IMR-90 (cell line): ENCODE measurements around the gene PLB1. TPM values are rescaled to one million over a fixed set of nuclear protein-coding genes. Genes with fewer than 3 reads are reported as not detected.

Source experiments
- ATAC-seq: fragments of 200-7000 bp; cut with Tn5 transposase; 2 replicates; pipeline ENCODE4 v1.9.1; 2020; ENCODE audit warnings: low read depth, mild to moderate bottlenecking, moderate library complexity
- BruUV-seq: library from RNA; stranded (reverse); fragments of 400-500 nt; replicated peaks from 2 replicates; lab custom pipeline; 2021; lab: Mats Ljungman, UMichigan
- CTCF ChIA-PET: fragments of 300-600 bp; formaldehyde crosslinking; extraction: SDS; loops from one replicate; lab custom pipeline; 2021; ENCODE audit warnings: antibody characterized with exemption; lab: Yijun Ruan, JAX
- POLR2A ChIA-PET: fragments of 300-600 bp; sonication (Branson Sonifier 250); formaldehyde crosslinking; loops from one replicate; lab custom pipeline; 2022; ENCODE audit warnings: antibody characterized with exemption; ENCODE audit not compliant: unreplicated experiment; lab: Charles Lee
- DNase-seq: peaks from one replicate; pipeline ENCODE4 v3.0.0; 2013
- H2AFZ ChIP-seq: replicated peaks from 2 replicates; pipeline ENCODE3; 2013; ENCODE audit warnings: low read length, mild to moderate bottlenecking; ENCODE audit not compliant: poor library complexity
- H2AK5ac ChIP-seq: 2 replicates; pipeline ENCODE4 v1.6.1; 2013; ENCODE audit warnings: low read depth, low read length, inconsistent platforms
- H2AK9ac ChIP-seq: replicated peaks from 2 replicates; pipeline ENCODE3; 2013; ENCODE audit warnings: mild to moderate bottlenecking, low read depth, low read length, moderate library complexity; ENCODE audit not compliant: poor library complexity
- H2BK120ac ChIP-seq: 2 replicates; pipeline ENCODE4 v1.6.1; 2013; ENCODE audit warnings: low read depth, low read length, inconsistent platforms
- H2BK15ac ChIP-seq: 3 replicates; pipeline ENCODE4 v1.6.1; 2013; ENCODE audit warnings: low read depth, low read length, inconsistent platforms
- H2BK20ac ChIP-seq: 2 replicates; pipeline ENCODE4 v1.6.1; 2013; ENCODE audit warnings: low read depth, mild to moderate bottlenecking, inconsistent platforms, low read length, moderate library complexity
- H2BK5ac ChIP-seq: 2 replicates; pipeline ENCODE4 v1.6.1; 2013; ENCODE audit warnings: mild to moderate bottlenecking, low read depth, low read length, inconsistent platforms; ENCODE audit not compliant: poor library complexity, severe bottlenecking
- H3K14ac ChIP-seq: replicated peaks from 2 replicates; pipeline ENCODE4 v1.6.1; 2013; ENCODE audit warnings: low read depth, low read length, inconsistent platforms
- H3K18ac ChIP-seq: 2 replicates; pipeline ENCODE4 v1.6.1; 2013; ENCODE audit warnings: low read depth, low read length, control low read depth
- H3K23ac ChIP-seq: 2 replicates; pipeline ENCODE4 v1.6.1; 2013; ENCODE audit warnings: low read depth, low read length, inconsistent platforms
- H3K27ac ChIP-seq: 2 replicates; pipeline ENCODE4 v1.5.1; 2013; ENCODE audit warnings: mild to moderate bottlenecking, control low read depth, low read length; ENCODE audit not compliant: insufficient read depth
- H3K27me3 ChIP-seq: 2 replicates; pipeline ENCODE4 v1.6.1; 2013; ENCODE audit warnings: low read length; ENCODE audit not compliant: control insufficient read depth, insufficient read depth
- H3K36me3 ChIP-seq: 2 replicates; pipeline ENCODE4 v1.6.1; 2013; ENCODE audit warnings: low read length, mixed read lengths; ENCODE audit not compliant: control insufficient read depth, insufficient read depth
- H3K4ac ChIP-seq: 2 replicates; pipeline ENCODE4 v1.6.1; 2013; ENCODE audit warnings: low read depth, low read length, inconsistent platforms
- H3K4me1 ChIP-seq: 2 replicates; pipeline ENCODE4 v1.6.1; 2013; ENCODE audit warnings: low read length, mixed read lengths; ENCODE audit not compliant: control insufficient read depth, insufficient read depth
- H3K4me2 ChIP-seq: 2 replicates; pipeline ENCODE4 v1.6.1; 2013; ENCODE audit warnings: low read depth, mild to moderate bottlenecking, control low read depth, low read length, moderate library complexity
- H3K4me3 ChIP-seq: 2 replicates; pipeline ENCODE4 v1.5.1; 2013; ENCODE audit warnings: low read depth, mild to moderate bottlenecking, control low read depth, low read length, moderate library complexity; ENCODE audit not compliant: insufficient read depth
- H3K56ac ChIP-seq: 2 replicates; pipeline ENCODE4 v1.6.1; 2013; ENCODE audit warnings: low read length, inconsistent platforms; ENCODE audit not compliant: insufficient read depth; ENCODE audit errors: extremely low read depth
- H3K79me1 ChIP-seq, 2 experiments: 2 replicates each; pipeline ENCODE4 v1.6.1; 2013; ENCODE audit warnings: low read length in 2 of 2, inconsistent platforms in 1 of 2, low read depth in 1 of 2
- H3K9ac ChIP-seq: 2 replicates; pipeline ENCODE4 v1.6.1; 2013; ENCODE audit warnings: low read depth, low read length, control low read depth
- H3K9me1 ChIP-seq: 2 replicates; pipeline ENCODE4 v1.6.1; 2013; ENCODE audit warnings: low read length, inconsistent platforms; ENCODE audit not compliant: insufficient read depth
- H3K9me3 ChIP-seq: 2 replicates; pipeline ENCODE4 v1.6.1; 2013; ENCODE audit warnings: low read length; ENCODE audit not compliant: control insufficient read depth, insufficient read depth
- H4K20me1 ChIP-seq: 2 replicates; pipeline ENCODE4 v1.6.1; 2013; ENCODE audit warnings: low read length, inconsistent platforms; ENCODE audit not compliant: insufficient read depth
- H4K5ac ChIP-seq: 2 replicates; pipeline ENCODE4 v1.6.1; 2013; ENCODE audit warnings: mild to moderate bottlenecking, low read depth, low read length, control low read depth
- H4K8ac ChIP-seq, 2 experiments: 2 replicates each; pipeline ENCODE4 v1.6.1; 2013; ENCODE audit warnings: low read depth in 2 of 2, low read length in 2 of 2, control low read depth in 1 of 2, inconsistent platforms in 1 of 2
- H4K91ac ChIP-seq: 2 replicates; pipeline ENCODE4 v1.6.1; 2013; ENCODE audit warnings: low read depth, low read length, inconsistent platforms; ENCODE audit not compliant: insufficient read depth
- BHLHE40 ChIP-seq: fragments of 150-350 bp; IDR thresholded peaks from 2 replicates; pipeline ENCODE4 v1.6.1; 2016; ENCODE audit warnings: mild to moderate bottlenecking, low read depth, low read length
- CEBPB ChIP-seq: IDR thresholded peaks from 2 replicates; pipeline ENCODE4 v1.6.1; 2012; ENCODE audit warnings: low read depth, low read length, improper control_type of control experiment
- CHD1 ChIP-seq: IDR thresholded peaks from 2 replicates; pipeline ENCODE4 v1.6.1; 2012; ENCODE audit warnings: low read depth, low read length, improper control_type of control experiment
- CTCF ChIP-seq: conservative IDR thresholded peaks from 2 replicates; pipeline ENCODE4 v1.5.1; 2012; ENCODE audit warnings: mild to moderate bottlenecking, low read depth, low read length, improper control_type of control experiment
- ELK1 ChIP-seq: fragments of 150-350 bp; IDR thresholded peaks from 2 replicates; pipeline ENCODE4 v1.6.1; 2016; ENCODE audit warnings: low read depth, mild to moderate bottlenecking, low read length, moderate library complexity, borderline replicate concordance
- FOS ChIP-seq: fragments of 150-350 bp; IDR thresholded peaks from 2 replicates; pipeline ENCODE4 v1.6.1; 2016; ENCODE audit warnings: low read depth, low read length
- MAFK ChIP-seq: IDR thresholded peaks from 2 replicates; pipeline ENCODE4 v1.6.1; 2012; ENCODE audit warnings: low read depth, low read length, improper control_type of control experiment
- MAZ ChIP-seq: IDR thresholded peaks from 2 replicates; pipeline ENCODE4 v1.6.1; 2012; ENCODE audit warnings: low read depth, mild to moderate bottlenecking, low read length, improper control_type of control experiment, moderate library complexity, borderline replicate concordance
- MXI1 ChIP-seq: IDR thresholded peaks from 2 replicates; pipeline ENCODE4 v1.6.1; 2012; ENCODE audit warnings: low read depth, mild to moderate bottlenecking, low read length, moderate library complexity, borderline replicate concordance
- NFE2L2 ChIP-seq: fragments of 150-350 bp; IDR thresholded peaks from 2 replicates; pipeline ENCODE4 v1.6.1; 2016; ENCODE audit warnings: low read depth, mild to moderate bottlenecking, low read length
- POLR2A ChIP-seq: IDR thresholded peaks from 2 replicates; pipeline ENCODE4 v1.6.1; 2012; ENCODE audit warnings: mild to moderate bottlenecking, low read depth, low read length
- RAD21 ChIP-seq: IDR thresholded peaks from 2 replicates; pipeline ENCODE4 v1.6.1; 2012; ENCODE audit warnings: low read length, improper control_type of control experiment
- RCOR1 ChIP-seq: IDR thresholded peaks from 2 replicates; pipeline ENCODE4 v1.6.1; 2012; ENCODE audit warnings: mild to moderate bottlenecking, low read length, improper control_type of control experiment; ENCODE audit not compliant: insufficient replicate concordance
- RFX5 ChIP-seq: IDR thresholded peaks from 2 replicates; pipeline ENCODE4 v1.8.0; 2012; ENCODE audit warnings: low read depth, mild to moderate bottlenecking, low read length, moderate library complexity
- SMC3 ChIP-seq: fragments of 150-350 bp; IDR thresholded peaks from 2 replicates; pipeline ENCODE4 v1.6.1; 2016; ENCODE audit warnings: low read depth, mild to moderate bottlenecking, antibody characterized with exemption, low read length, moderate library complexity
- USF2 ChIP-seq: fragments of 150-350 bp; IDR thresholded peaks from 2 replicates; pipeline ENCODE4 v1.6.1; 2017; ENCODE audit warnings: mild to moderate bottlenecking, antibody characterized with exemption, low read length, low read depth
- WGBS, 2 experiments: methylation state at CpG; one replicate each; pipeline versions ENCODE4 v1.1.5 to v1.1.7; 2013; ENCODE audit warnings: missing lambda C conversion rate in 2 of 2; ENCODE audit not compliant: insufficient read length in 1 of 2; ENCODE audit errors: extremely low coverage in 2 of 2; 5-methylcytosine and 5-hydroxymethylcytosine counted together
- dilution Hi-C: fragments of 300-500 bp; cut with HindIII; formaldehyde crosslinking; loops from one replicate; pipeline ENCODE4 v1.14.3; 2018; ENCODE audit warnings: low sequenced_read_pairs; ENCODE audit not compliant: unreplicated experiment
- in situ Hi-C: fragments of 300-500 bp; cut with MboI; formaldehyde crosslinking; loops from 3 replicates; pipeline ENCODE4 v1.14.3; 2019; ENCODE audit warnings: low sequenced_read_pairs, inconsistent platforms, mixed read lengths
- intact Hi-C: fragments of 100-400 bp; cut with micrococcal nuclease; formaldehyde crosslinking; loops from 2 replicates; pipeline ENCODE4 v1.10.0; 2022
- polyA plus RNA-seq, 3 experiments: library from polyadenylated mRNA; depleted of rRNA; stranded (reverse); fragments of >200 nt; gene quantifications; 2 replicates each; pipeline ENCODE4 v1.2.3, GENCODE V29; 2012; ENCODE audit warnings: low replicate concordance in 1 of 3
- total RNA-seq: library from RNA; depleted of rRNA; stranded (reverse); fragments of >200 nt; gene quantifications from 2 replicates; pipeline ENCODE4 v1.2.3, GENCODE V29; 2012

Gene PLB1
- total and polyA plus RNA-seq, 2 of the 4 experiments (the other 2 are of a cell fraction): 0.74 to 0.90 TPM

GRCh38 chr2:28629910-28630309, 134.1 kb downstream of the PLB1 start:
- Histone ChIP-seq H3K27ac (no peak overlapping the region), H3K79me1 (no peaks in the 10 kb centered on the region), H2BK120ac (no peak overlapping the region), H3K23ac (no peak overlapping the region), H3K9me1 (peaks cover 30% of the 10 kb centered on the region), H2AFZ (no peak overlapping the region), H2AK9ac (no peak overlapping the region), H3K4me1 (peaks cover 26% of the 10 kb centered on the region), H3K14ac (no peak overlapping the region), H3K9me3 (no peaks in the 10 kb centered on the region), H3K4me3 (no peak overlapping the region), H4K91ac (no peak overlapping the region), H3K4me2 (no peak overlapping the region), H4K20me1 (no peaks in the 10 kb centered on the region), H2AK5ac (no peak overlapping the region; the same call in 1 of the 2 replicates), H3K9ac (no peak overlapping the region), H3K4ac (no peak overlapping the region), H2BK20ac (no peak overlapping the region), H3K36me3 (no peaks in the 10 kb centered on the region), H3K27me3 (no peaks in the 10 kb centered on the region), H2BK5ac (no peak overlapping the region), H4K5ac (no peak overlapping the region), H2BK15ac (no peak overlapping the region), H3K18ac (no peak overlapping the region), H4K8ac (no peak overlapping the region), H3K56ac (no peak overlapping the region)
- ChIA-PET CTCF (interaction anchor here (1.0 kb wide), 1 partner anchor 36 kb away, joined by 4 read pairs; no protein-coding TSS in a partner anchor), POLR2A (no interaction called here)
- in situ Hi-C loops (no loop called here), dilution Hi-C loops (no loop called here), intact Hi-C loops (no loop called here)
- BruUV-seq: no TSS peak
- no peak for TF ChIP-seq FOS
- no peak for TF ChIP-seq USF2
- no peak for TF ChIP-seq CTCF
- TF ChIP-seq POLR2A: no peak
- TF ChIP-seq RFX5: no peak
- TF ChIP-seq NFE2L2: no peak
- TF ChIP-seq CHD1: no peak
- no peak for TF ChIP-seq RAD21
- TF ChIP-seq SMC3: no peak
- TF ChIP-seq CEBPB: no peak
- no peak for TF ChIP-seq BHLHE40
- TF ChIP-seq MAFK: no peak
- no peak for TF ChIP-seq MAZ
- no peak for TF ChIP-seq MXI1
- TF ChIP-seq RCOR1: no peak
- no peak for TF ChIP-seq ELK1
- DNase-seq (no peak), ATAC-seq (no peak)
- WGBS, 2 experiments: 80% methylated on average over 3 of the region's 7 CpGs; no CpG with 5 or more reads in 1 of the 2 experiments
